GM12878 (cell line): ENCODE data around the gene XPO1. TPM values are rescaled to one million over a fixed set of nuclear protein-coding genes. Genes with fewer than 3 reads are reported as not detected.

ENCODE experiments used
- ATAC-seq: fragments of 200-7000 bp; cut with Tn5 transposase; 3 replicates; pipeline ENCODE4 v1.9.1; 2020; ENCODE audit warnings: mild to moderate bottlenecking, moderate library complexity
- BruUV-seq: library from RNA; stranded (reverse); fragments of 400-500 nt; replicated peaks from 2 replicates; lab custom pipeline; 2021; lab: Mats Ljungman, UMichigan
- CTCF ChIA-PET: fragments of 300-600 bp; sonication (Branson Sonifier 250); formaldehyde crosslinking; extraction: SDS; loops from one replicate; lab custom pipeline; 2021; ENCODE audit warnings: inconsistent platforms; lab: Yijun Ruan, JAX
- POLR2A ChIA-PET: fragments of 350-600 bp; formaldehyde crosslinking; extraction: SDS; loops from one replicate; lab custom pipeline; 2021; ENCODE audit warnings: inconsistent platforms; lab: Charles Lee
- RAD21 ChIA-PET: fragments of 300-600 bp; sonication (Branson Sonifier 250); formaldehyde crosslinking; loops from one replicate; lab custom pipeline; 2023; ENCODE audit warnings: antibody characterized with exemption; ENCODE audit not compliant: unreplicated experiment; lab: Charles Lee
- SMC1A ChIA-PET: fragments of 300-600 bp; sonication (Branson Sonifier 250); formaldehyde crosslinking; loops from one replicate; lab custom pipeline; 2023; ENCODE audit not compliant: unreplicated experiment, uncharacterized antibody; lab: Charles Lee
- DNase-seq: peaks from one replicate; pipeline ENCODE4 v3.0.0-alpha.2; 2011; ENCODE audit warnings: low read depth, low spot score
- FAIRE-seq: peaks from 3 replicates; lab custom pipeline; 2011; peaks lifted over from hg19 to GRCh38; lab: Jason Lieb, UNC
- H2AFZ ChIP-seq: 2 replicates; pipeline ENCODE4 v1.6.0; 2011; ENCODE audit warnings: low read depth, low read length, control low read depth; ENCODE audit not compliant: control insufficient read depth
- H3K27ac ChIP-seq: 2 replicates; pipeline ENCODE4 v1.5.1; 2011; ENCODE audit warnings: control low read depth; ENCODE audit not compliant: control insufficient read depth, insufficient read depth
- H3K27me3 ChIP-seq, 2 experiments: replicated peaks in 1 of 2; 2 replicates each; pipeline versions ENCODE4 v1.6.0 to v1.6.1; 2011; ENCODE audit warnings: low read length in 1 of 2; ENCODE audit not compliant: control insufficient read depth in 2 of 2, insufficient read depth in 2 of 2
- H3K36me3 ChIP-seq, 2 experiments: 2 replicates each; pipeline ENCODE4 v1.5.1; 2011; ENCODE audit warnings: low read length in 1 of 2; ENCODE audit not compliant: control insufficient read depth in 2 of 2, insufficient read depth in 2 of 2
- H3K4me1 ChIP-seq: 2 replicates; pipeline ENCODE4 v1.6.1; 2011; ENCODE audit warnings: mild to moderate bottlenecking, low read length, moderate library complexity, mixed read lengths; ENCODE audit not compliant: control insufficient read depth, insufficient read depth
- H3K4me2 ChIP-seq: 2 replicates; pipeline ENCODE4 v1.6.0; 2011; ENCODE audit warnings: control low read depth; ENCODE audit not compliant: control insufficient read depth, insufficient read depth
- H3K4me3 ChIP-seq: fragments of 200-600 bp; sonication (generic); 2 replicates; pipeline ENCODE4 v1.5.1; 2016
- H3K79me2 ChIP-seq: 2 replicates; pipeline ENCODE4 v1.6.0; 2011; ENCODE audit warnings: low read length; ENCODE audit not compliant: control insufficient read depth, insufficient read depth
- H3K9ac ChIP-seq: 2 replicates; pipeline ENCODE4 v1.8.0; 2011; ENCODE audit warnings: low read length, control low read depth, mixed read lengths; ENCODE audit not compliant: control insufficient read depth, insufficient read depth
- H3K9me3 ChIP-seq: replicated peaks from 3 replicates; pipeline ENCODE4 v1.5.1; 2011; ENCODE audit warnings: mild to moderate bottlenecking, low read length; ENCODE audit not compliant: control insufficient read depth, insufficient read depth
- H4K20me1 ChIP-seq: 2 replicates; pipeline ENCODE4 v1.6.0; 2011; ENCODE audit not compliant: control insufficient read depth, insufficient read depth
- BCL11A ChIP-seq: IDR thresholded peaks from 2 replicates; pipeline ENCODE4 v1.6.1; 2011; ENCODE audit warnings: low read depth, low read length
- BHLHE40 ChIP-seq, 2 experiments: fragments of 450-650 bp in 1 of 2; IDR thresholded peaks; 2 replicates each; pipeline ENCODE4 v1.6.1; 2011 to 2017; ENCODE audit warnings: low read depth in 2 of 2, borderline replicate concordance in 1 of 2, improper control_type of control experiment in 1 of 2, low read length in 1 of 2, mild to moderate bottlenecking in 1 of 2
- BMI1 ChIP-seq: fragments of 450-650 bp; IDR thresholded peaks from 2 replicates; pipeline ENCODE4 v1.6.1; 2016; ENCODE audit warnings: mild to moderate bottlenecking, moderate library complexity, borderline replicate concordance
- CHD1 ChIP-seq: IDR thresholded peaks from 2 replicates; pipeline ENCODE4 v1.6.1; 2012; ENCODE audit warnings: low read depth, low read length, improper control_type of control experiment
- CHD2 ChIP-seq: IDR thresholded peaks from 2 replicates; pipeline ENCODE4 v1.6.1; 2011; ENCODE audit warnings: low read depth, low read length, improper control_type of control experiment, borderline replicate concordance
- CREB1 ChIP-seq: IDR thresholded peaks from 2 replicates; pipeline ENCODE4 v1.6.1; 2012; ENCODE audit warnings: low read depth, mild to moderate bottlenecking, inconsistent platforms
- EGR1 ChIP-seq, 2 experiments: IDR thresholded peaks; 1 replicate in 1 of 2; 2 replicates in 1 of 2; pipeline ENCODE4 v1.6.1; 2011 to 2012; ENCODE audit warnings: low read depth in 2 of 2, low read length in 2 of 2, borderline replicate concordance in 1 of 2, mild to moderate bottlenecking in 1 of 2, moderate library complexity in 1 of 2
- EZH2 ChIP-seq: IDR thresholded peaks from 2 replicates; pipeline ENCODE4 v1.6.1; 2012; ENCODE audit warnings: low read depth, mild to moderate bottlenecking, control low read depth, inconsistent platforms, low read length, borderline replicate concordance; ENCODE audit not compliant: control insufficient read depth
- IKZF1 ChIP-seq: fragments of 450-650 bp; conservative IDR thresholded peaks from 2 replicates; pipeline ENCODE4 v1.6.1; 2017; ENCODE audit warnings: antibody characterized with exemption, mild to moderate bottlenecking
- IKZF2 ChIP-seq, 2 experiments: fragments of 450-650 bp; IDR thresholded peaks; 2 replicates each; pipeline ENCODE4 v1.6.1; 2017; ENCODE audit warnings: mild to moderate bottlenecking in 2 of 2, moderate library complexity in 2 of 2
- KAT2A ChIP-seq: conservative IDR thresholded peaks from 2 replicates; pipeline ENCODE4 v1.6.1; 2011; ENCODE audit warnings: low read depth, low read length; ENCODE audit not compliant: control insufficient read depth
- MXI1 ChIP-seq: fragments of 150-350 bp; IDR thresholded peaks from 2 replicates; pipeline ENCODE4 v1.6.1; 2011; ENCODE audit warnings: low read depth, mild to moderate bottlenecking, inconsistent platforms, low read length, improper control_type of control experiment
- MYC ChIP-seq: IDR thresholded peaks from 2 replicates; pipeline ENCODE4 v1.6.1; 2011; ENCODE audit warnings: mild to moderate bottlenecking, low read length, moderate library complexity, inconsistent platforms; ENCODE audit not compliant: insufficient read depth, insufficient replicate concordance, insufficient read length, severe bottlenecking
- POU2F2 ChIP-seq: IDR thresholded peaks from 3 replicates; pipeline ENCODE4 v1.6.1; 2011; ENCODE audit warnings: low read depth, mild to moderate bottlenecking, low read length, borderline replicate concordance
- RUNX3 ChIP-seq: IDR thresholded peaks from 2 replicates; pipeline ENCODE4 v1.6.1; 2012; ENCODE audit warnings: low read length, inconsistent platforms
- SMARCA5 ChIP-seq: fragments of 450-650 bp; IDR thresholded peaks from 2 replicates; pipeline ENCODE4 v1.6.1; 2017; ENCODE audit warnings: mild to moderate bottlenecking
- STAT1 ChIP-seq: fragments of 450-650 bp; conservative IDR thresholded peaks from 2 replicates; pipeline ENCODE4 v1.6.1; 2014; ENCODE audit warnings: antibody characterized with exemption, mild to moderate bottlenecking
- WGBS: methylation state at CpG from one replicate; pipeline ENCODE4 v1.1.6; 2016; ENCODE audit warnings: low lambda C conversion rate; ENCODE audit not compliant: insufficient replicate concordance, insufficient coverage; ENCODE audit errors: missing lambda C conversion rate; 5-methylcytosine and 5-hydroxymethylcytosine counted together
- in situ Hi-C: fragments of 300-500 bp; cut with MboI; formaldehyde crosslinking; loops from 9 replicates; pipeline ENCODE4 v1.14.3; 2018; ENCODE audit warnings: mixed read lengths
- intact Hi-C: fragments of 100-400 bp; cut with micrococcal nuclease; formaldehyde crosslinking; loops from one replicate; pipeline ENCODE4 v1.14.2; 2022; ENCODE audit not compliant: unreplicated experiment
- polyA plus RNA-seq, 11 experiments: library from polyadenylated mRNA; depleted of rRNA in 4 of 11; unstranded in 6 of 11; stranded (reverse) in 5 of 11; fragments of >200 nt; fragmentation: Nextera tagmentation in 4 of 11; fragmentation: Illumina TruSeq in 1 of 11; extraction: Ambion mirVana in 4 of 11; extraction: Trizol in 1 of 11; gene quantifications; 1 replicate in 1 of 11; 2 replicates in 10 of 11; pipeline versions ENCODE4 v1.2.1 to v1.2.3, GENCODE V29; 2011 to 2016; ENCODE audit warnings: inconsistent platforms in 2 of 11, missing spikeins in 2 of 11, low read depth in 1 of 11
- total RNA-seq, 4 experiments: library from RNA; depleted of rRNA in 3 of 4; stranded (reverse); fragments of >200 nt in 3 of 4; fragmentation: Illumina TruSeq in 1 of 4; extraction: Trizol in 1 of 4; gene quantifications; 2 replicates each; pipeline versions ENCODE4 v1.2.1 to v1.2.3, GENCODE V29; 2013 to 2021
- TF ChIP-seq, protein P1 (sequence below): fragments of 450-650 bp; IDR thresholded peaks from 2 replicates; pipeline ENCODE4 v1.6.1; 2016; ENCODE audit warnings: mild to moderate bottlenecking
- TF ChIP-seq, protein P2 (sequence below): fragments of 450-650 bp; conservative IDR thresholded peaks from 2 replicates; pipeline ENCODE4 v1.6.1; 2017; ENCODE audit warnings: mild to moderate bottlenecking, moderate library complexity

Gene XPO1
- total and polyA plus RNA-seq, 10 of the 15 experiments (the other 5 are each of a cell fraction or from before 2014, with no cell fraction given): 57.3 to 216 (median 153) TPM

DNA sequence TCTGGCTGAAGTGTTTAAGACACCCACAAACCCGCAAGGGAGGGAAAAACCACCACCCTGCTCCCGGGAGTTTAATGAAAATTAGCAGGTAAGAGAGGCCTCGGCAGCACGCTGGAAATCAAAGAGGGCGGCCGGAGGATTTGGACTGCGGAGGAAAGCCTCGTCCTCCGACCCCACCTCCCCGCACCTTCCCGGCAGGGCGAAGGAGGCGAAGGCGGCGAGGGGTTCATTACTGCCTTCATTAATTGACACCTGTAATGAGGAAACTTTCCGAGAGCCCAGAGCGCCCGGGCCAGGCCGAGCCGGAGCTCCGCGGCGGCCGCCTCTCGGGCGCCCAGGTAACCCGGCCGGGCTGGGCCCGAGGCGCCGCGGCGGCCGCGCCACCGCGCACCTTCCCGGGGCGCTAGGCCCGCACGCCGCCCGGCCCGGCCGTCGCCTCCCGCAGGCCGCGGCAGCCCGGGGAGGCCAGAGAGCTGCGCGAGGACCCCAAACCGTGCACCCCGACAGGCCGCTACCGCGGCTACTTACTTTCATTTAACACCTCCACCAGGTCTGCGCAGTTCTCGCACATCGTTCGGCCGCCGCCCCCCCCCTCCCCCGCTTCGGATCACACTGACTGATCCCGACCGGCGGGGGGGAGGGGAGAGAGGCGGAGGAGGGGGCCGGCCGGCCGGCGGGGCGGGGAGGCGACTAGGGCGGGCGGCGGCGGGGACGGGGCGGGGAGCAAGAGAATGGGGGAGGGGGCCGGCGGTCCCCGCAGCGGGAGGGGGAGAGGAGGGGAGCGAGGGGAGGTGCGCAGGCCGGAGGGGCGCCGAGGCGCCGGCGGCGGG lies 67.8 kb downstream of the XPO1 start:
- DNase-seq (no peak), ATAC-seq (peak; percentile 52), FAIRE-seq (no peak)
- ChIA-PET SMC1A (interaction anchor here (1.0 to 7.2 kb wide), 4 partner anchors 29 to 42 kb away, joined by 3 to 74 read pairs (median 18); no protein-coding TSS in a partner anchor), CTCF (interaction anchor here (1.1 to 1.5 kb wide), 5 partner anchors 27 to 44 kb away, joined by 3 to 7 read pairs (median 3); no protein-coding TSS in a partner anchor), POLR2A (interaction anchor here (0.6 to 3.1 kb wide), 5 partner anchors 24 to 220 kb away, joined by 3 to 9 read pairs (median 3); no protein-coding TSS in a partner anchor), RAD21 (interaction anchor here (0.6 to 2.5 kb wide), 6 partner anchors 10 to 243 kb away, joined by 3 to 12 read pairs (median 3); partner anchors contain the start of gene XPO1)
- Histone ChIP-seq H4K20me1 (no peaks in the 10 kb centered on the region), H3K9me3 (no peaks in the 10 kb centered on the region), H3K27me3 (no peaks in the 10 kb centered on the region), H3K4me1 (no peaks in the 10 kb centered on the region; the same call in 1 of the 2 replicates), H3K4me3 (peak overlapping the region; percentile 92), H2AFZ (peak overlapping the region; percentile 28; the same call in 1 of the 2 replicates), H3K4me2 (peak overlapping the region; percentile 75), H3K27ac (peak overlapping the region; percentile 89), H3K36me3 (peaks cover 0 to 6% of the 10 kb centered on the region in 2 experiments; a peak in 2 of 4 replicates), H3K79me2 (peaks cover 65% of the 10 kb centered on the region), H3K9ac (peak overlapping the region; percentile 93)
- WGBS: under 1% methylated on average over 36 of the region's 94 CpGs
- no TSS peak for BruUV-seq
- in situ Hi-C loops: no loop called here
- intact Hi-C loops: loop anchor here (2.0 kb wide), 1 partner anchor 68 kb away; the partner anchor contains the start of gene XPO1
- peak; percentile 20; the same call in 1 of the 2 replicates for TF ChIP-seq RUNX3
- peak; percentile 58; the same call in 1 of the 2 replicates for TF ChIP-seq SMARCA5
- 0 out of 2 replicates have a peak, but pooled peaks have one; percentile 12 for TF ChIP-seq CREB1
- no peak for TF ChIP-seq STAT1
- TF ChIP-seq MXI1: 0 out of 2 replicates have a peak, but pooled peaks have one; percentile 11
- TF ChIP-seq IKZF2 (IDR thresholded peaks at IDR 0.05): no peak
- TF ChIP-seq BCL11A: no peak
- TF ChIP-seq CHD1: no peak
- no peak for TF ChIP-seq KAT2A
- TF ChIP-seq, protein P1, sequence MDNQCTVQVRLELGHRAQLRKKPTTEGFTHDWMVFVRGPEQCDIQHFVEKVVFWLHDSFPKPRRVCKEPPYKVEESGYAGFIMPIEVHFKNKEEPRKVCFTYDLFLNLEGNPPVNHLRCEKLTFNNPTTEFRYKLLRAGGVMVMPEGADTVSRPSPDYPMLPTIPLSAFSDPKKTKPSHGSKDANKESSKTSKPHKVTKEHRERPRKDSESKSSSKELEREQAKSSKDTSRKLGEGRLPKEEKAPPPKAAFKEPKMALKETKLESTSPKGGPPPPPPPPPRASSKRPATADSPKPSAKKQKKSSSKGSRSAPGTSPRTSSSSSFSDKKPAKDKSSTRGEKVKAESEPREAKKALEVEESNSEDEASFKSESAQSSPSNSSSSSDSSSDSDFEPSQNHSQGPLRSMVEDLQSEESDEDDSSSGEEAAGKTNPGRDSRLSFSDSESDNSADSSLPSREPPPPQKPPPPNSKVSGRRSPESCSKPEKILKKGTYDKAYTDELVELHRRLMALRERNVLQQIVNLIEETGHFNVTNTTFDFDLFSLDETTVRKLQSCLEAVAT: peak; percentile 34; the same call in 1 of the 2 replicates
- no peak for TF ChIP-seq BMI1
- peak; percentile 25 to 45; a peak in 2 of 4 replicates for TF ChIP-seq BHLHE40 (IDR thresholded peaks at IDR 0.05; ENCODE audit: borderline replicate concordance in 1 of 2, low read depth in 2 of 2, low read length in 1 of 2)
- no peak for TF ChIP-seq MYC
- TF ChIP-seq, protein P2, sequence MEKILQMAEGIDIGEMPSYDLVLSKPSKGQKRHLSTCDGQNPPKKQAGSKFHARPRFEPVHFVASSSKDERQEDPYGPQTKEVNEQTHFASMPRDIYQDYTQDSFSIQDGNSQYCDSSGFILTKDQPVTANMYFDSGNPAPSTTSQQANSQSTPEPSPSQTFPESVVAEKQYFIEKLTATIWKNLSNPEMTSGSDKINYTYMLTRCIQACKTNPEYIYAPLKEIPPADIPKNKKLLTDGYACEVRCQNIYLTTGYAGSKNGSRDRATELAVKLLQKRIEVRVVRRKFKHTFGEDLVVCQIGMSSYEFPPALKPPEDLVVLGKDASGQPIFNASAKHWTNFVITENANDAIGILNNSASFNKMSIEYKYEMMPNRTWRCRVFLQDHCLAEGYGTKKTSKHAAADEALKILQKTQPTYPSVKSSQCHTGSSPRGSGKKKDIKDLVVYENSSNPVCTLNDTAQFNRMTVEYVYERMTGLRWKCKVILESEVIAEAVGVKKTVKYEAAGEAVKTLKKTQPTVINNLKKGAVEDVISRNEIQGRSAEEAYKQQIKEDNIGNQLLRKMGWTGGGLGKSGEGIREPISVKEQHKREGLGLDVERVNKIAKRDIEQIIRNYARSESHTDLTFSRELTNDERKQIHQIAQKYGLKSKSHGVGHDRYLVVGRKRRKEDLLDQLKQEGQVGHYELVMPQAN: 0 out of 2 replicates have a peak, but pooled peaks have one; percentile 54
- TF ChIP-seq IKZF1: peak; percentile 59
- TF ChIP-seq EZH2: no peak
- TF ChIP-seq POU2F2: no peak
- TF ChIP-seq CHD2: peak; percentile 61; the same call in 1 of the 2 replicates
- TF ChIP-seq EGR1 (IDR thresholded peaks at IDR 0.05; ENCODE audit: borderline replicate concordance in 1 of 2, low read depth in 2 of 2, low read length in 2 of 2): peak in 1 of 2 experiments; percentile 65; a peak in 1 of 3 replicates
